ENCODE measurements around the gene ZNF208. TPM values are rescaled to one million over a fixed set of nuclear protein-coding genes. Genes with fewer than 3 reads are reported as not detected.

ZNF208 gene
- total and polyA plus RNA-seq, 2 of the 8 experiments (the other 6 are each of a cell fraction or from before 2014, with no cell fraction given), result not detected

- peaks cover 53 to 89% of the 10 kb centered on the region in 2 experiments for H3K9me3 ChIP-seq (ENCODE audit: insufficient read depth in 2 of 2, low read depth in 1 of 2, low read length in 1 of 2)
- no peak overlapping the region for H2AK5ac ChIP-seq (ENCODE audit: low read depth, low read length)
- no peak overlapping the region for H4K91ac ChIP-seq (replicated peaks; ENCODE audit: insufficient read length, low read length)
- CTCF ChIA-PET (ENCODE audit: partially characterized antibody), result no interaction called here
- H3K4ac ChIP-seq (replicated peaks; ENCODE audit: insufficient read length, low read depth, low read length), result no peak overlapping the region
- H2AFZ ChIP-seq (ENCODE audit: low read length), result no peak overlapping the region
- H4K8ac ChIP-seq (ENCODE audit: extremely low read depth, insufficient read depth, low read length), result no peak overlapping the region
- peaks cover 0 to 1% (median 0%) of the 10 kb centered on the region in 4 experiments; a peak in 1 of 7 replicates for H3K27me3 ChIP-seq (replicated peaks in 1 of 4; ENCODE audit: control insufficient read depth in 3 of 4, extremely low read depth in 1 of 4, insufficient read depth in 3 of 4, low read length in 3 of 4)
- DNase-seq (ENCODE audit: low read depth in 1 of 2, low spot score in 2 of 2) (no peak), FAIRE-seq (no peak)
- H4K5ac ChIP-seq (ENCODE audit: insufficient read length, low read depth, low read length), result no peak overlapping the region
- H2BK15ac ChIP-seq (ENCODE audit: low read length), result no peak overlapping the region
- POLR2A ChIA-PET (ENCODE audit: partially characterized antibody), result no interaction called here
- H3K4me1 ChIP-seq (replicated peaks in 1 of 4; ENCODE audit: control insufficient read depth in 3 of 4, insufficient read depth in 4 of 4, low read length in 3 of 4), result no peaks in the 10 kb centered on the region
- no peak overlapping the region for H2BK5ac ChIP-seq (ENCODE audit: low read depth, low read length)
- no peak overlapping the region for H2BK20ac ChIP-seq (ENCODE audit: low read length)
- no peak overlapping the region for H3K27ac ChIP-seq (ENCODE audit: low read depth, low read length)
- H3K23ac ChIP-seq (ENCODE audit: insufficient read length), result no peak overlapping the region
- H3K14ac ChIP-seq (ENCODE audit: insufficient read length), result no peak overlapping the region
- H3K36me3 ChIP-seq (ENCODE audit: control insufficient read depth in 2 of 4, insufficient read depth in 4 of 4, low read length in 3 of 4), result no peaks in the 10 kb centered on the region; a peak in 1 of 8 replicates
- H3K79me2 ChIP-seq (ENCODE audit: control insufficient read depth in 1 of 2, insufficient read depth in 2 of 2, low read length in 2 of 2), result no peaks in the 10 kb centered on the region
- no peaks in the 10 kb centered on the region for H3K23me2 ChIP-seq (ENCODE audit: low read depth, low read length)
- H3K4me3 ChIP-seq (ENCODE audit: extremely low read depth in 1 of 4, insufficient read depth in 2 of 4, low read depth in 3 of 4, low read length in 4 of 4), result no peak overlapping the region
- no peaks in the 10 kb centered on the region for H4K20me1 ChIP-seq (replicated peaks in 1 of 2; ENCODE audit: control insufficient read depth in 1 of 2, insufficient read depth in 2 of 2, low read length in 2 of 2)
- no peak overlapping the region for H2BK120ac ChIP-seq (replicated peaks; ENCODE audit: low read depth, low read length)
- no peak overlapping the region for H3K9ac ChIP-seq (replicated peaks in 1 of 4; ENCODE audit: extremely low read depth in 1 of 4, low read depth in 3 of 4, low read length in 3 of 4)
- no peak overlapping the region for H2BK12ac ChIP-seq (ENCODE audit: low read depth, low read length)
- no peak overlapping the region for H3K56ac ChIP-seq (replicated peaks; ENCODE audit: insufficient read length, low read depth, low read length)
- TF ChIP-seq EP300 (IDR thresholded peaks at IDR 0.05; ENCODE audit: borderline replicate concordance in 1 of 2, low read depth in 2 of 2, low read length in 2 of 2) (no peak), SIRT6 (IDR thresholded peaks at IDR 0.05; ENCODE audit: low read length) (no peak), CTBP2 (IDR thresholded peaks at IDR 0.05; ENCODE audit: borderline replicate concordance, insufficient read depth, insufficient read length, low read length) (no peak), BACH1 (IDR thresholded peaks at IDR 0.05; ENCODE audit: low read length) (no peak), USF2 (IDR thresholded peaks at IDR 0.05; ENCODE audit: low read length) (no peak), FOSL1 (IDR thresholded peaks at IDR 0.05; ENCODE audit: insufficient read depth, low read depth, low read length) (no peak), GABPA (IDR thresholded peaks at IDR 0.05; ENCODE audit: borderline replicate concordance, insufficient read depth, low read length) (no peak), SUZ12 (IDR thresholded peaks at IDR 0.05; ENCODE audit: low read length) (no peak)
- H3K79me1 ChIP-seq (ENCODE audit: low read depth, low read length), result no peaks in the 10 kb centered on the region
- H3K18ac ChIP-seq (ENCODE audit: extremely low read depth, low read length), result no peak overlapping the region
- H3K4me2 ChIP-seq (ENCODE audit: insufficient read depth in 1 of 2, low read depth in 2 of 2, low read length in 2 of 2), result no peak overlapping the region
These were observed 15.9 kb upstream of the ZNF208 start for GRCh38 chr19:22026687-22027086.

All from H1 (cell line).